ENCODE measurements around the gene KCNQ1.

The KCNQ1 gene

GRCh38 chr11:2732940-2733628, 288.3 kb downstream of the KCNQ1 start:
- H3K36me3 ChIP-seq (ENCODE audit: insufficient read depth, low read length) = no peaks in the 10 kb centered on the region
- no peak overlapping the region for H3K4me3 ChIP-seq (ENCODE audit: low read depth in 1 of 2, low read length in 2 of 2)
- no peak overlapping the region for H3K9ac ChIP-seq (ENCODE audit: low read depth, low read length)
- H3K27me3 ChIP-seq (ENCODE audit: insufficient read depth, low read length, poor library complexity) = peaks cover 5% of the 10 kb centered on the region
- no peaks in the 10 kb centered on the region for H3K79me2 ChIP-seq (ENCODE audit: insufficient read depth, low read length)
- no peak for DNase-seq
- TF ChIP-seq EZH2 (IDR thresholded peaks at IDR 0.05; ENCODE audit: borderline replicate concordance, low read depth, low read length, severe bottlenecking) = no peak
- no peak for TF ChIP-seq CTCF (IDR thresholded peaks at IDR 0.05; ENCODE audit: borderline replicate concordance, extremely low read depth, low read length, poor library complexity, severe bottlenecking)
- H3K9me3 ChIP-seq (ENCODE audit: insufficient read depth, low read length, severe bottlenecking) = no peaks in the 10 kb centered on the region
- H3K4me2 ChIP-seq (ENCODE audit: insufficient read depth, low read length) = no peak overlapping the region
- no peak overlapping the region for H3K27ac ChIP-seq (ENCODE audit: low read length)
- no peak for ATAC-seq (ENCODE audit: insufficient read depth, low read depth)
- no peak overlapping the region for H2AFZ ChIP-seq (ENCODE audit: low read depth, low read length)
- H3K4me1 ChIP-seq (ENCODE audit: insufficient read depth, low read length) = no peaks in the 10 kb centered on the region
- no peaks in the 10 kb centered on the region; the same call in none of the 2 replicates for H4K20me1 ChIP-seq (ENCODE audit: insufficient read depth, low read length)

DNA sequence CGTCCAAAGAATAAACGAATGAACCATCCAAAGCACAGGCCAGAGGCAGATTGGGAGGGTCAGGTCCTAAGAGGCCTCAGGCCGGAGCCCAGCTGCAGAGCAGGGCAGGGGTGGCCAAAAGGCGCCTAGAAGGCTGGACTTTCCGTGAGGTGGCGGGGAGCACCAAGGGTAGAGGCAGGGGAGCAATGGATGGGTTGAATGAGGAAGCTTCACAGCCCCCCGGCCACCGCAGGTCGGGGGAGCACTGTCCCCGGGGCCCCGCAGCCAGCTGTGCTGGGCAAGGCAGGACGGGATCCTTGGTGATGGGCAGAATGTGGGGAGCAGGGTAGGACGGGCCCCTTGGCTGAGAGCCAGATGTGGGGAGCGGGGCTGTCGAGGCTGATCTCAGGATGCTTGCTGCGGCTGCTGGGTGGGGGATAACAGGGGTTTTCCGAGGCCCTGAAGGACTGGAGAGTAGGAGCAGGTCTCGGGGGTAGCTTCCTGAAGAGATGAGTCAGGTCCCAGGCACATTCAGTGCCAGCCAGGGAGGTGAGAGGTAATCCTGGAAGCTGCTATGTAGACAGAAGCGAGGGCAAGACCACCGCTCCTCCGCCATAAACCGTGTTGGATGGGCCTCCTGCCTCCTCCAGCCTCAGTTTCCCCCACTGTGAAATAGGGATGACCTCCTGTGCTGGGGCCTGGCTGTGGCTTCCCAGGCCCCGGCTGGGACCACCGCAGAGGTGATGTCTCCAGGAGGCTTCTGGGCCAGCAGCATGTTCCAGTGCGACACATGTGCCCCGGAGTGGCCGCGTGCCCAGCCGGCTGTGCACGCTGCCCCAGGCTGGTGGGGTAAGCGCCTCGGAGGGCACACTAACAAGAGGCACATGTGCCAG, 289.6 kb downstream of the KCNQ1 start:
- ATAC-seq (ENCODE audit: insufficient read depth, low read depth) (no peak), DNase-seq (no peak)
- no peaks in the 10 kb centered on the region for H3K4me1 ChIP-seq (ENCODE audit: insufficient read depth, low read length)
- no peak overlapping the region for H3K4me3 ChIP-seq (ENCODE audit: low read depth in 1 of 2, low read length in 2 of 2)
- TF ChIP-seq EZH2 (IDR thresholded peaks at IDR 0.05; ENCODE audit: borderline replicate concordance, low read depth, low read length, severe bottlenecking) (no peak), CTCF (IDR thresholded peaks at IDR 0.05; ENCODE audit: borderline replicate concordance, extremely low read depth, low read length, poor library complexity, severe bottlenecking) (no peak)
- H3K36me3 ChIP-seq (ENCODE audit: insufficient read depth, low read length) = no peaks in the 10 kb centered on the region
- peaks cover 3% of the 10 kb centered on the region for H3K27me3 ChIP-seq (ENCODE audit: insufficient read depth, low read length, poor library complexity)
- no peak overlapping the region for H2AFZ ChIP-seq (ENCODE audit: low read depth, low read length)
- no peak overlapping the region for H3K27ac ChIP-seq (ENCODE audit: low read length)
- no peak overlapping the region for H3K9ac ChIP-seq (ENCODE audit: low read depth, low read length)
- no peaks in the 10 kb centered on the region for H3K9me3 ChIP-seq (ENCODE audit: insufficient read depth, low read length, severe bottlenecking)
- no peak overlapping the region for H3K4me2 ChIP-seq (ENCODE audit: insufficient read depth, low read length)
- no peaks in the 10 kb centered on the region for H3K79me2 ChIP-seq (ENCODE audit: insufficient read depth, low read length)
- no peaks in the 10 kb centered on the region; the same call in none of the 2 replicates for H4K20me1 ChIP-seq (ENCODE audit: insufficient read depth, low read length)

- Histone ChIP-seq H3K4me2 (ENCODE audit: insufficient read depth, low read length) (no peak overlapping the region), H3K36me3 (ENCODE audit: insufficient read depth, low read length) (no peaks in the 10 kb centered on the region), H3K9ac (ENCODE audit: low read depth, low read length) (no peak overlapping the region), H3K27ac (ENCODE audit: low read length) (no peak overlapping the region), H3K79me2 (ENCODE audit: insufficient read depth, low read length) (no peaks in the 10 kb centered on the region), H3K4me3 (ENCODE audit: low read depth in 1 of 2, low read length in 2 of 2) (no peak overlapping the region), H4K20me1 (ENCODE audit: insufficient read depth, low read length) (no peaks in the 10 kb centered on the region; the same call in none of the 2 replicates), H3K4me1 (ENCODE audit: insufficient read depth, low read length) (no peaks in the 10 kb centered on the region), H3K9me3 (ENCODE audit: insufficient read depth, low read length, severe bottlenecking) (no peaks in the 10 kb centered on the region), H3K27me3 (ENCODE audit: insufficient read depth, low read length, poor library complexity) (no peaks in the 10 kb centered on the region), H2AFZ (ENCODE audit: low read depth, low read length) (no peak overlapping the region)
- ATAC-seq (ENCODE audit: insufficient read depth, low read depth) = no peak
- no peak for DNase-seq
- TF ChIP-seq CTCF (IDR thresholded peaks at IDR 0.05; ENCODE audit: borderline replicate concordance, extremely low read depth, low read length, poor library complexity, severe bottlenecking) = no peak
- no peak for TF ChIP-seq EZH2 (IDR thresholded peaks at IDR 0.05; ENCODE audit: borderline replicate concordance, low read depth, low read length, severe bottlenecking)
Measured at GRCh38 chr11:2735053-2735589, 290.3 kb downstream of the KCNQ1 start.
